Gastrocnemius medialis (tissue), 4 donors: Measurements from ENCODE around the gene MTREX. TPM values are rescaled to one million over a fixed set of nuclear protein-coding genes. Genes with fewer than 3 reads are reported as not detected.

Source experiments
- ATAC-seq, 2 donors: fragments of 150-250 bp; one replicate each; pipeline ENCODE4 v1.9.1; 2016
- DNase-seq, 2 donors: peaks; one replicate each; pipeline ENCODE4 v3.0.0-alpha.2; 2019
- H3K27ac ChIP-seq, 4 donors: fragments of 200-600 bp; sonication (generic); 1 replicate in 1 of 4; 2 replicates in 3 of 4; pipeline ENCODE4 v1.5.1; 2016 to 2018; ENCODE audit warnings: mild to moderate bottlenecking in 2 of 4, moderate library complexity in 1 of 4
- H3K27me3 ChIP-seq, 3 donors: fragments of 200-600 bp; sonication (generic) in 2 of 3; 1 replicate in 1 of 3; 2 replicates in 2 of 3; pipeline versions ENCODE4 v1.5.1 to v1.6.0; 2016 to 2019; ENCODE audit warnings: mild to moderate bottlenecking in 1 of 3, moderate library complexity in 1 of 3
- H3K36me3 ChIP-seq, 2 donors: fragments of 200-600 bp; sonication (generic) in 1 of 2; one replicate each; pipeline ENCODE4 v1.5.1; 2017 to 2018
- H3K4me1 ChIP-seq, 2 donors: fragments of 200-600 bp; sonication (generic) in 1 of 2; one replicate each; pipeline ENCODE4 v1.5.1; 2016 to 2017; ENCODE audit warnings: mild to moderate bottlenecking in 2 of 2
- H3K4me3 ChIP-seq, 4 donors: fragments of 200-600 bp; sonication (generic) in 3 of 4; 1 replicate in 1 of 4; 2 replicates in 3 of 4; pipeline ENCODE4 v1.5.1; 2016 to 2019; ENCODE audit warnings: mild to moderate bottlenecking in 2 of 4
- H3K9me3 ChIP-seq, 3 donors: fragments of 200-600 bp; sonication (generic) in 2 of 3; 1 replicate in 1 of 3; 2 replicates in 2 of 3; pipeline ENCODE4 v1.5.1; 2016 to 2019
- CTCF ChIP-seq, 5 experiments: fragments of 450-650 bp in 3 of 5; fragments of 200-600 bp in 2 of 5; sonication (generic) in 2 of 5; IDR thresholded peaks in 4 of 5; conservative IDR thresholded peaks in 1 of 5; 1 replicate in 4 of 5; 2 replicates in 1 of 5; pipeline ENCODE4 v1.5.1; 2016 to 2019; ENCODE audit warnings: antibody characterized with exemption in 5 of 5, mild to moderate bottlenecking in 3 of 5, moderate library complexity in 3 of 5
- POLR2A ChIP-seq, 2 donors: fragments of 450-650 bp; IDR thresholded peaks; one replicate each; pipeline ENCODE4 v1.6.1; 2017; ENCODE audit warnings: antibody characterized with exemption in 2 of 2, mild to moderate bottlenecking in 2 of 2, moderate library complexity in 2 of 2
- in situ Hi-C, 4 donors: fragments of 200-750 bp; cut with MboI; loops; one replicate each; pipeline versions ENCODE4 v1.15.0 to v1.8.0; 2017; ENCODE audit warnings: low sequenced_read_pairs in 4 of 4
- intact Hi-C: fragments of 100-400 bp; cut with DNase I; formaldehyde crosslinking; loops from one replicate; pipeline ENCODE4 v1.15.1; 2023; ENCODE audit warnings: low total_unique reads
- total RNA-seq, 4 donors: library from RNA; depleted of rRNA; stranded (reverse); fragments of >200 nt; gene quantifications; one replicate each; pipeline versions ENCODE4 v1.1.0 to v1.2.3, GENCODE V29; 2016

MTREX gene
- total RNA-seq, 4 donors from 2014 or later, result 92.4 to 124 (median 109) TPM

GRCh38 chr5:55377810-55378209 is 70.0 kb downstream of the MTREX start:
- Histone ChIP-seq H3K27ac (no peak overlapping the region), H3K36me3 (peaks cover 2 to 42% of the 10 kb centered on the region in 2 donors), H3K9me3 (no peaks in the 10 kb centered on the region), H3K4me1 (no peaks in the 10 kb centered on the region), H3K4me3 (no peak overlapping the region), H3K27me3 (no peaks in the 10 kb centered on the region)
- in situ Hi-C loops (no loop called here), intact Hi-C loops (no loop called here)
- no peak for TF ChIP-seq CTCF (IDR thresholded peaks at IDR 0.05 in 4 of 5, conservative IDR thresholded peaks at IDR 0.05 in 1 of 5)
- DNase-seq (no peak), ATAC-seq (no peak)

- Histone ChIP-seq H3K4me1 (no peaks in the 10 kb centered on the region), H3K27me3 (no peaks in the 10 kb centered on the region), H3K36me3 (peaks cover 7 to 40% of the 10 kb centered on the region in 2 donors), H3K9me3 (no peaks in the 10 kb centered on the region), H3K4me3 (no peak overlapping the region), H3K27ac (no peak overlapping the region)
- in situ Hi-C loops, result no loop called here
- DNase-seq (no peak), ATAC-seq (no peak)
- no peak for TF ChIP-seq CTCF (IDR thresholded peaks at IDR 0.05 in 4 of 5, conservative IDR thresholded peaks at IDR 0.05 in 1 of 5)
- no peak for TF ChIP-seq POLR2A (IDR thresholded peaks at IDR 0.05)
- intact Hi-C loops, result no loop called here
These were observed 75.5 kb downstream of the MTREX start for GRCh38 chr5:55383254-55383653.

- no peak for ATAC-seq
- Histone ChIP-seq H3K36me3 (peaks cover 7 to 40% of the 10 kb centered on the region in 2 donors), H3K4me3 (no peak overlapping the region), H3K27ac (no peak overlapping the region), H3K9me3 (no peaks in the 10 kb centered on the region), H3K4me1 (no peaks in the 10 kb centered on the region), H3K27me3 (no peaks in the 10 kb centered on the region)
- DNase-seq, result no peak
- intact Hi-C loops, result no loop called here
- in situ Hi-C loops, result no loop called here
- no peak for TF ChIP-seq CTCF (IDR thresholded peaks at IDR 0.05 in 4 of 5, conservative IDR thresholded peaks at IDR 0.05 in 1 of 5)
- TF ChIP-seq POLR2A (IDR thresholded peaks at IDR 0.05), result no peak
These were observed 76.3 kb downstream of the MTREX start for GRCh38 chr5:55384072-55384471.

GRCh38 chr5:55385227-55385626 is 77.4 kb downstream of the MTREX start:
- Histone ChIP-seq H3K9me3 (no peaks in the 10 kb centered on the region), H3K36me3 (peaks cover 7 to 40% of the 10 kb centered on the region in 2 donors), H3K4me3 (no peak overlapping the region), H3K4me1 (no peaks in the 10 kb centered on the region), H3K27ac (no peak overlapping the region), H3K27me3 (no peaks in the 10 kb centered on the region)
- ATAC-seq (no peak), DNase-seq (no peak)
- in situ Hi-C loops (no loop called here), intact Hi-C loops (no loop called here)
- TF ChIP-seq POLR2A (IDR thresholded peaks at IDR 0.05) (no peak), CTCF (IDR thresholded peaks at IDR 0.05 in 4 of 5, conservative IDR thresholded peaks at IDR 0.05 in 1 of 5) (no peak)

GRCh38 chr5:55385846-55386245 is 78.1 kb downstream of the MTREX start:
- Histone ChIP-seq H3K27me3 (no peaks in the 10 kb centered on the region), H3K9me3 (no peaks in the 10 kb centered on the region), H3K4me1 (no peaks in the 10 kb centered on the region), H3K36me3 (peaks cover 7 to 35% of the 10 kb centered on the region in 2 donors), H3K27ac (no peak overlapping the region), H3K4me3 (no peak overlapping the region)
- DNase-seq, result no peak
- in situ Hi-C loops (no loop called here), intact Hi-C loops (no loop called here)
- no peak for ATAC-seq
- TF ChIP-seq POLR2A (IDR thresholded peaks at IDR 0.05), result no peak
- TF ChIP-seq CTCF (IDR thresholded peaks at IDR 0.05 in 4 of 5, conservative IDR thresholded peaks at IDR 0.05 in 1 of 5), result no peak
